Germinal center (tissue), 1 donor: ENCODE measurements around the gene SEM1.
"Not testable (repeated sequence)": the region's sequence is repeated elsewhere in the genome, so short reads cannot be mapped to it uniquely, and the experiment has no call there.

Experiments used
- DNase-seq: peaks from one replicate; pipeline ENCODE4 v3.0.0; 2012; ENCODE audit warnings: mixed read lengths, low spot score

SEM1 gene

DNA sequence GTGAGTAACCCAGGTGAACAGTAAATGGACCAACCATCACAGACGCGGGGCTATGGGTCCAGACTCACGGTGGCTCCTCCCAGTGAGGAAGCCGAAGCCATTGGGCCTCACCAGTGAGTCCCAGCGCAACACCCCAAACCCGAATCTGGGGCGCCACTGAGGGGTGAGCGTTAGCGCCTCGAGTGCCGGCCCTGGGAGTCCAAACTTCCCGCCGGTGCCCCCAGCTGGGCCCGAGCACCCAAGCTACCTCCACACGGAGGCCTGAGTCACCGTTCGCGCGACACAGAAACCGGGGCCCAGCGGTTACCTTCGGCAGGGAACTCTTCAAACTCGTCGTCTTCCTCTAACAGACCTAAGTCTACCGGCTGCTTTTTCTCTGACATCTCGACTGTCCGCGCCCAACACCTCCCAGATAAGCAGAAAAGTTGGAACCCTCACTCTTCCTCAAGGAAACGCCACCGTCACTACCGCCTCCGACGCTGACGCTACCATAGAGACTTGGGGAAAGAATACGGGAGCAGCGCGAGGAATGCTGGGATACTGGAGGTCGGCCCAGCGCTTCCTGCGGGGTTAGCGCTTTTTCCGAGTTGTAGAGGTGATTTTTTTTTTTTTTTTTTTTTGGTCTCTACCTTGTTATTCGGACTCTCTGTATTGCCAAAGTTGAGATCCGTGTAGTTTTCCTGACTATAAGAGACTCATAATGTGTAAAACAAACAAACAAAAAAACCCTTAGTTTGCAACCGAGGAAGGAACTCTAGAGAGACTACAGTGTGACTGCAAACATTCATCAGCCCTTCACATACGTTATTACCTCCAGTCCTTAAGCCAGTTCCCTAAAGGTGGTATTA is at the start of gene SEM1:
Gene SEM1 (minus strand): TSS at position 466 of the 848 bp plus-strand sequence. CDS start 83 bp downstream, at position 383.
- DNase-seq = peak; percentile 48

- DNase-seq = not testable (repeated sequence)
Measured at GRCh38 chr7:96757880-96758279, 48.2 kb upstream of the SEM1 start.

GRCh38 chr7:96747418-96747940 is 37.8 kb upstream of the SEM1 start:
- DNase-seq = no peak

- no peak for DNase-seq
Measured at GRCh38 chr7:96740130-96740529, 30.5 kb upstream of the SEM1 start.

DNA sequence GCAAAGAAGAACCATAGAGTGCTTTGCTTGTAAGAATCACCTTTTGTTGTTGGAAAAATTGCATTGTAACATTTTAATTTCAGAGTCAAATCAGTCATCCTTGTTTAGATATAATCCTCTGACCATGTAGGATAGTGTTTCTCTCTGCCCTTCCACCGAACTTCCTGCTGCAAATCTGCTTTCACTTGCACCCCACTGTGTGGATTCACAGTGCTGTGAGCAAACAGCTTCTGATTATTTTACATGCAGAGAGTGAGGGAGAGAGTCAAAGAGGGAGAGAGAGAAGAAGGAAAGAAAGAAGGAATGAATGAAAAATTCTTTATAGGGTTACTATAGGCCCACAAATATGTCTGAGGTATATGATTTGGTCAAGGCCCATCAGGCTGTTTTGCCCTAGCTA is 30.0 kb upstream of the SEM1 start:
- DNase-seq = no peak

GRCh38 chr7:96739167-96739566 is 29.5 kb upstream of the SEM1 start:
- DNase-seq = no peak

DNA sequence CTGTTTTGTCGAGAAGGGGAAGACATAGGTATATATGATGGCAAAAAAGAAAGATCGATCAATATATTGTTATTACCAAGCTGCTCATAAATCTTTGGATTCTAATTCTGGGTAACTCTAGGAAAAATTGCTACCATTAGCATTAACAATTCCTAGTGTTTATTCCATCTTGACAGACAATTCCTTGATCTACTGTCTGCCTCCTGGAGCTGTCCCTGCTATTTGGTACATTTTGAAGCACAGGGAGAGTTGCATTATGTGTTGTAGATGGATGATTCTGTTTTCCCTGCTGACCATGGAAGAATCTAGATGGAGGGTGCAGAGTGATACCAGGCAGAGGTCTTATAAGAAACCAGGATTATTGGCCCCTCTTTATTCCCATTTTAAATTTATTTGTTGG is 29.1 kb upstream of the SEM1 start:
- no peak for DNase-seq

DNA sequence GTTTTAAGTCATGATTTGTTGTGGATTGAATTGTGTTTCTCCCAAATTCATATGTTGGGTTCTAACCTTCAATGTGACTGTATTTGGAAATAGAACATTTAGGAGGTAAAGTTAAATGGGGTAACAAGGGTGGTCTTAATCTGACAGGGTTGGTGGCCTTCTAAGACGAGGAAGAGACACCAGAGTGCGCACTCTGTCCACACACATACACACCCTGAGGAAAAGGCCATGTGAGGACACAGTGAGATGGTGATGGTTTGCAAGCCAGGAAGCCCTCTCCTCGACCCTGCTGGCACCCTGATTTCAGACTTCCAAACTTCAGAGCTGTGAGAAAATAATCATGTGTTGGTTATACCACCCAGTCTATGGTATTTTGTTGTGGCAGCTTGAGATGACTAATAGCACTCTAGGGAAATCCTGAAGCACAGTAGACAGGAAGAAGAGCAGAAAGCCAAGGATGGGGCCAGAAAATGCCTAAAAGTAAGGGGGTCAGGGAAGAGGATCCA is 28.0 kb upstream of the SEM1 start:
- DNase-seq = no peak

DNA sequence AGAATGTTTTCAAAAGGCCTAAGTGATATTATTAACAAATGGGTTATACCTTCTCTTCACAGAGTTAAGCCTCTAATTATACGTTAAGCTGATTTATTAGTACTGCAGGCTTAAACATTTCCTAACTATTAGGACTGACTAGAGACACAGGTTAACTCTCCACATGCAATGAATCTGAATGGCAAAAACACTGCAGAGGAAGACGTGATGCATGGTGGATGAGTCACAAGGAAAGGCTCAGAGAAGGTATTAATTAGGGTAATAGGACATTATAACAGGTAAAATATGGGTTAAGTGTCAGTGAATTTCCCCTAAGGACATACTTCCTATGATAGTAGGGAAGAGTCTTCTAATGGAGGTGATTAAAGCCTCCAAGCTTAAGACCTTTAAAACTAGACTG is 24.7 kb upstream of the SEM1 start:
- no peak for DNase-seq

DNA sequence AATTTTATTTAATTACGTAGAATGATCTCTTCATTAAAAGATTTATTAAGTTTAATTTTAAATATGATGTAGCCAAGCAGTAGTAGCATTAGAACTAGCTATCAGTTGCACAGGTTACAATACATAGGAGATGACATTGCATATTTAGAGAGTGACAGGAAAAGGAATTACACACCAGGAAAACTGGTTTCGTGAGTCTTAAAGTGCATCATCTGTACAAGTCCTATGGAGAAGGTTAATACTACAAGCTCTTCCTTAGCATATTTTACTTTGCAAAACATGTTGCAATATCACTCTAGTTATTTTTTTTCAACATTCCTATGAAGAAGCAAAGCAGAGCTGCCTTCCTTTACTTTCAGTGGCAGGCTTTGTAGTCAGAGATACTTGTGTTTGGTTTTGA is 20.2 kb upstream of the SEM1 start:
- DNase-seq = no peak

- DNase-seq = no peak
Measured at GRCh38 chr7:96728139-96728538, 18.5 kb upstream of the SEM1 start.

GRCh38 chr7:96727534-96728088 is 18.0 kb upstream of the SEM1 start:
- no peak for DNase-seq

- no peak for DNase-seq
Measured at GRCh38 chr7:96723622-96724021, 14.0 kb upstream of the SEM1 start.

GRCh38 chr7:96722928-96723327 is 13.3 kb upstream of the SEM1 start:
- not testable (repeated sequence) for DNase-seq

DNA sequence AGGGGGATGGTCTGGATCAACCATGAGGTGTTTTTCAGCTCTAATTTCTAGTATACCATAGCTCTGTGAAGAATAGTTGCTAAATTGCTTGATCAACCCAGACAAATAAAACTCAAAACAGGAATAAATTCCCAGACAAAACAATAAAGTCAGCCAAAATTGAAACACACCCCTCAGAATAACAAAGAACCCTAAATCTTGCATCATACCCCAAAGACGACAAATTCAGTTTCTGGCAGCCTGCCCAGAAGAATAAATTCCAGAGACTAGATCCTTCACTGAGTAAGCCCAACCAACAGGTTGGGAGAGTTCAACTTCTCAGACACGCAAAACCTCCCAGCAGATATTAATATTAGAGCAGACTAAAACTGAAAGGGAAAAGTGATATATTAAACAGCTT is 11.2 kb upstream of the SEM1 start:
- no peak for DNase-seq

DNA sequence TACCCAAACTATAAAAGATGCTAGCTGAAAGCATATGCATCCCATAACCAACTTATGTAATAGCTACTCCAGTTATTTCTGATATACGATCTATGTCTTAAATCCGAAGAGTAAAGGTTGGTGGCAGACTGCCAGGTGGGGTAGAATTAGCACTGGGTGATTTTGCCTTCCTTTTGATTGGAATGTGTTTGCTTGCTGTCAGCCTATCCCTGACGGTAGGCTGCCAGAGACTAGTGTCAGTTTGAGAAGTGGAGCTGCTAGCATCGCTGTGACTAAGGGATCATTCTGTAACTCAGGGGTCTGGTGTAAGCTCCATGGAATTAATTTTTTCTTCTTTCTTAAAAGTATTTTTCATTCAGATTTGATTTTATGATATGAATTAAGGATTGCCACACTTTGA is 9.5 kb upstream of the SEM1 start:
- DNase-seq = no peak

DNA sequence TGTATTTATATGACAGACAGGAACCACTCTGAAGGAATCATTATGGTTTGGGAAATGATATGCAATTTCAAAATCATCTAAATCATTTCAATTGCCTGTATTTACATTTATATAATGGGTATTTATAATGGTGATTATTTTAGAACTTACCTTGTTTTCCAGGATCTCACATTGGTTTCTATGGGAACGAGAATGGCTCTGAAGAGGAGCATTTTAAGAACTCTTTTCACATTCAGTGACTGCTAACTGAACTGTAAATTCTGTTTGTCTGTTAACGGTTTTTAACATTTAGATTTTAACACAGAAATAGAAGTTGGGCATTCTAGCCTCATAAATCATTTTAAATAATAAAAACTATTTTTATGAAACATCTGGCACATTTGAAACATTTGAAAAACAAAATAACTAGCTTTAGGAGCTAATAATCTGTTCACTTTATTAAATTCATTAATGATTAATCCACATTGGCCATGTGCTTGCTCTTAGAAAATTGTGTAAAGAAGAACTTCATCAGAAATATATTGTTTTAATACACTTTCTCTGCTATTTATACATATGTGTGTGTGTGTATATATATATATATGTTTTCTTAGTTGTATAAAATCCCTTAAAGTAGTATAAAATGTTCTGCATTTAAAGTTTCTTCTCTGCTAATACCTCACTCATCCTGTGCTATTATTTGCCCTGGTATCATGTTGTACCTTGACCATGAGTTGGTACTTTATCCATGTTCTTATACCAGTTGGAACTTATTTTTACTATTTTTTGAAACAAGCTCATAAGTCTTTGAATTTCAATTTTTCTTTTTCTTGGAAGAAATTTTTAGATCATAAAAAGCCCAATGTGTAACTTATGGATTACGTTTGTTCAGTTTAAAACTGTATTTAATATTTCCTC is 8.7 kb upstream of the SEM1 start:
- DNase-seq = no peak

DNA sequence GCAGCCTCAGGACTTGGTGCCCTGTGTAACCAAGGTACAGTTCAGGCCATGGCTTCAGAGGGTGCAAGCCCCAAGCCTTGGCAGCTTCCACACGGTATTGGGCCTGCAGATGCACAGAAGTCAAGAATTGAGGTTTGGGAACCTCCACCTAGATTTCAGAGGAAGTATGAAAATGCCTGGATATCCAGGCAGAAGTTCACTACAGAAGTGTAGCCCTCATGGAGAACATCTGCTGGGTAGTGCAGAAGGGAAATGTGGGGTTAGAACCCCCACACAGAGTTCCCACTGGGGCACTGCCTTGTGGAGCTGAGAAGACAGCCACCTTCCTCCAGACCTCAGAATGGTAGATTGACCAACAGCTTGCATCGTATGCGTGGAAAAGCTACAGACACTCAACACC is 3.4 kb upstream of the SEM1 start:
- no peak for DNase-seq

GRCh38 chr7:96710544-96710943 is 898 bp upstream of the SEM1 start:
- DNase-seq = no peak

DNA sequence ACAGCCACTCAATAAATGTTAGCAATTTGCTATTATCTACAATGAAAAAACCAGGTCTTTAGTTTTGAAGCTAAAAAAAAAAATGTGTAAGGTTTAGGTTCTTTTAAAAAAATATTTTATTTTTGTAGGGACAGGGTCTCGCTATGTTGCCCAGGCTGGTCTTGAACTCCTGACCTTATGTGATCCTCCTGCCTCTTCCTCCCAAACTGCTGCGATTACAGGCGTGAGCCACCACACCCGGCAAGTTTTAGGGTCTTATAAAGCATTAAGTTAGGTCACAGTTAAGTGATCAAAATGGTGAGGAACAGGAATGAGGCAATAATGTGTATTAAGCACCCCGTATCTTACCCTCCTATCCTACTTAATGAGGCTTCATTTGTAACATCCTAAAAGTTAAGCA is 774 bp downstream of the SEM1 start:
- DNase-seq = no peak

DNA sequence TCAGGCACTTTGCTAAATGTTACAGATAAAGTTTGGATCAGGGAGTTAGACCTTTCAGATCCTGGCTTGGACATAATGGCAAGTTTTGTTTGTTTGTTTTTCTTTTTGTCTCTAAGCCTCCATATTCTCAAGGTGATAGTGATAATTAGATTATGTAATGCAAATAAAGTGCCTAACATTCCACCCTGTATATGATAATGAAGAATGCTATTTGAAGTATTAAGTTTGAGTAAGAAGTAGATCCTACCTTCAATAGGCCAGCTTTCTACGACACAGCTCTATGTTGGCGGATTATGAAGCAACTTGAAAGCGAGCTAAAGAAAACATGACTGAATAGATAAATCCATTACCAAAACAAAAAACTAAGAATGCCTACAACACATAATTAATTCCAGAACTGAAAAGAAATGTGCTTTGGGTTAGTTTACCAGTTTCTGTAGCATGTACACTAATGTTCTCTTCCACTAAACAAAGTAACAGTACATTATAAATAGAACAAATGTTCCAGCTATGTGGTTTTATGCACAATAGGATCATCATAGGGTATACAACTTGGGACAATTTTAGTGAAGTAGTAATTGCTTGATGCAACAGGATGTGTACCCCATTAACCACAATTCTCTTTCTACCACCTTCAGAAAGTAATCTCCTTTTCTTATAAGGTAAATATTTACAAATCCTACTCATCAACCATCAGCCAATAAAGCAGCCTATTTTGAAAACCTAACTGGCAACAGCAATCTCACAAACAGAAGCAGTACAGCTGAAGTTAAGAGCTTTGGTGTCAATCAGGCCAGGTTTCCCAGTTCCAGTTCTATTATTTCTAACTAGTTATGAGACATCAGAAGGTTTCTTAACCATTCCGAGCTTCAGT is 1.5 kb downstream of the SEM1 start:
- no peak for DNase-seq
